HEK293T (cell line): ENCODE measurements around the gene ZBTB25.

Source experiments
- BHLHE40 ChIP-seq: fragments of 450-650 bp; IDR thresholded peaks from 2 replicates; pipeline ENCODE4 v1.6.1; 2016; ENCODE audit warnings: mild to moderate bottlenecking, moderate library complexity, borderline replicate concordance
- ELF4 ChIP-seq: fragments of 450-650 bp; IDR thresholded peaks from 2 replicates; pipeline ENCODE4 v1.6.1; 2017; ENCODE audit warnings: antibody characterized with exemption
- FOXM1 ChIP-seq: fragments of 450-650 bp; IDR thresholded peaks from 2 replicates; pipeline ENCODE4 v1.6.1; 2017; ENCODE audit warnings: mild to moderate bottlenecking, borderline replicate concordance
- L3MBTL2 ChIP-seq: fragments of 450-650 bp; conservative IDR thresholded peaks from 2 replicates; pipeline ENCODE4 v1.6.1; 2016; ENCODE audit warnings: mild to moderate bottlenecking
- SP1 ChIP-seq: fragments of 450-650 bp; IDR thresholded peaks from 2 replicates; pipeline ENCODE4 v1.6.1; 2017

DNA sequence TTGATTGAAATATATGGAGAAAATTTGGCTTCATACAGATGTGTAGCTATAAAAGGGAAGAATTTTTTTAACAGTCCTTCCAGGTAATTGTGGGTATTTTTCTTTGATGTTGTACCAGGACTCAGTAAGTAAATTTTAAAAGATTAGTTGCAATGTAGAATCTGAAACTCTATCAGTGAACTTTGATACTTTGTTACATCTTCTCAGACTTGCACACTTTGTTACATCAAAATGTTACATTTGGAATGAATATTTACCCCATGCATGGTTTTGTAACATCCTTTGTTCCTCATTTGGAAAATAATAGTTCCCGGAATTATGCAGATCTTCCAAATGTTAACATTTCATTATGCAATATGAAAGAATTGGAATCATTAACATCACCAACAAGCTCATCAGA, 101.7 kb downstream of the ZBTB25 start:
- no peak for TF ChIP-seq L3MBTL2
- TF ChIP-seq ELF4 = no peak
- TF ChIP-seq SP1 = no peak
- no peak for TF ChIP-seq FOXM1
- TF ChIP-seq BHLHE40 = no peak
